Epithelial cell of prostate (primary cell): Measurements from ENCODE around the gene RPS29.
A peak's percentile ranks its signal among the peaks of the same experiment; 100 is the strongest.
"Not testable (repeated sequence)": the region's sequence is repeated elsewhere in the genome, so short reads cannot be mapped to it uniquely, and the experiment has no call there.

Experiments used
- DNase-seq: peaks from one replicate; pipeline ENCODE4 v3.0.0-alpha.2; 2011; ENCODE audit warnings: low read depth, low spot score
- H3K27ac ChIP-seq: fragments of 450-650 bp; 2 replicates; pipeline ENCODE4 v1.5.1; 2017; ENCODE audit warnings: mild to moderate bottlenecking

Gene RPS29

GRCh38 chr14:49585803-49586672 lies at the start of gene RPS29:
Gene RPS29, minus strand, starts transcription at chr14:49586380. Its CDS starts 34 bp downstream, at chr14:49586346.
- peak within 1 kb of the TSS; percentile 81 for H3K27ac ChIP-seq
- peak; percentile 91 for DNase-seq

- no peak for DNase-seq
- H3K27ac ChIP-seq: peak within 1 kb of the TSS; percentile 95
Measured at GRCh38 chr14:49634547-49635334, 48.6 kb upstream of the RPS29 start, which contains the start of gene DNAAF2. Gene DNAAF2, minus strand, starts transcription at chr14:49635244. Its CDS starts 95 bp downstream, at chr14:49635149.

- peak; percentile 80 for DNase-seq
- H3K27ac ChIP-seq: peak overlapping the region; percentile 95
Measured at GRCh38 chr14:49633640-49634546, 47.7 kb upstream of the RPS29 start.

- DNase-seq: peak; percentile 60
Measured at GRCh38 chr14:49623941-49624839, 38.0 kb upstream of the RPS29 start.

GRCh38 chr14:49623387-49623786 lies 37.2 kb upstream of the RPS29 start:
- DNase-seq: no peak
- H3K27ac ChIP-seq: peak overlapping the region; percentile 96

More at GRCh38 chr14:49623941-49624839, 38.0 kb upstream of the RPS29 start:
- H3K27ac ChIP-seq: peak overlapping the region; percentile 96

GRCh38 chr14:49622022-49622607 lies 35.9 kb upstream of the RPS29 start:
- no peak for DNase-seq
- peak overlapping the region; percentile 96 for H3K27ac ChIP-seq

GRCh38 chr14:49621114-49621881 lies 35.1 kb upstream of the RPS29 start:
- DNase-seq: no peak
- peak overlapping the region; percentile 96 for H3K27ac ChIP-seq

- H3K27ac ChIP-seq: peak within 1 kb of the TSS; percentile 96
- DNase-seq: peak; percentile 94
Measured at GRCh38 chr14:49620182-49621113, 34.3 kb upstream of the RPS29 start, which contains the start of the genes MGAT2 and RPL36AL. Gene MGAT2, plus strand, starts transcription at chr14:49620799. Its CDS starts 470 bp downstream, at chr14:49621269. Gene RPL36AL, minus strand, starts transcription at chr14:49620626. Its CDS starts 1,522 bp downstream, at chr14:49619104.

- H3K27ac ChIP-seq: peak overlapping the region; percentile 96
- DNase-seq: no peak
Measured at GRCh38 chr14:49619730-49620129, 33.5 kb upstream of the RPS29 start.

GRCh38 chr14:49619273-49619672 lies 33.1 kb upstream of the RPS29 start:
- peak overlapping the region; percentile 96 for H3K27ac ChIP-seq
- DNase-seq: not testable (repeated sequence)

GRCh38 chr14:49617852-49618519 lies 31.8 kb upstream of the RPS29 start:
- peak overlapping the region; percentile 96 for H3K27ac ChIP-seq
- no peak for DNase-seq

GRCh38 chr14:49615776-49616175 lies 29.6 kb upstream of the RPS29 start:
- DNase-seq: no peak
- no peak overlapping the region for H3K27ac ChIP-seq

GRCh38 chr14:49614196-49614595 lies 28.0 kb upstream of the RPS29 start:
- DNase-seq: no peak
- no peak overlapping the region for H3K27ac ChIP-seq

GRCh38 chr14:49612671-49613070 lies 26.5 kb upstream of the RPS29 start:
- no peak overlapping the region for H3K27ac ChIP-seq
- no peak for DNase-seq

GRCh38 chr14:49612251-49612650 lies 26.1 kb upstream of the RPS29 start:
- no peak for DNase-seq
- no peak overlapping the region for H3K27ac ChIP-seq

GRCh38 chr14:49607583-49607982 lies 21.4 kb upstream of the RPS29 start:
- DNase-seq: no peak
- H3K27ac ChIP-seq: no peak overlapping the region
